ENCODE results near the gene APOH.
A peak's percentile ranks its signal among the peaks of the same experiment; 100 is the strongest.

APOH gene

DNA sequence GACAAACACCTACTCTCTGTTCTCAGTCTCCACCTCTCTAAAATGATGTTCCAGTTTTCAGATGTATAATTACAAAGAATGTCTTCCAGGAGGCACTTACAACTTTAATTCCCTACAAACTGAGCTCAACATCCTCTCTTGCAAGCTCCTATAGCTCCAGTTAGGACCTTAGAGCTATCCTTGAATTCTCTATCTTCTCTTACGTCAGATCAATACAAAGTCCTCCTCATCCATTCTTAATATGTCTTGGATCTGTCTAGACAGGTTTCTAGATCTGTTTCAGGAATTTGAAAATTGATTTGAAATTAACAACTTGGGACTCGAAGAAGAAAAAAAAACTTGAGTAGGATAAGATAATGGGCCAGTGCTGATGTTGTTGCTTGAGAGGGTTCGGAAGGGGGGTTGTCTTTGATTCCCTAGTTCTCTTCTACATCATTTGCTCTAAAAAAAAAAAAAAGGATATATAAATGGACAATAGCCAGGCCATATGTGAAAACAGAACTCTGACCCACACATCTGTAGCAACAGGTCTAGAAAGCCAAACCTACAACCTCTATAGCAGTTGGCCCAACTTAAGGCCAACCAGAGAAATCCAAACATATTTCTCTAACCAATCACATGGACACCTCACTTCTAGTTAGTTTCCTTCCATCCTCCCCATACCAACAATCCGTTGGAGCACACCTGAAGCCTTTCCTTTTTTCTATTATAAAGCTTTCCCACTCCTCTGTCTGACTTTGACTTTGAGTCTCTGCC is 746 bp upstream of the APOH start:
- no peak overlapping the region for H3K4me3 ChIP-seq
- DNase-seq (ENCODE audit: low read depth, low spot score) = no peak
- no peaks in the 10 kb centered on the region for H3K36me3 ChIP-seq (ENCODE audit: insufficient read depth, low read length)
- peak overlapping the region; percentile 70; the same call in 1 of the 2 replicates for H3K27ac ChIP-seq
- no peaks in the 10 kb centered on the region for H3K9me3 ChIP-seq (ENCODE audit: low read depth, low read length)
- TF ChIP-seq FOXP2 (optimal IDR thresholded peaks at IDR 0.05; ENCODE audit: control extremely low read depth, extremely low read length, insufficient read depth) = no peak
- no peak for TF ChIP-seq POLR2AphosphoS5 (IDR thresholded peaks at IDR 0.05; ENCODE audit: borderline replicate concordance, low read depth, low read length)
- TF ChIP-seq EZH2 (IDR thresholded peaks at IDR 0.05) = no peak
- no peak overlapping the region for H3K9ac ChIP-seq (ENCODE audit: insufficient read length)

- H3K27ac ChIP-seq = peak overlapping the region; percentile 27
- H3K36me3 ChIP-seq (ENCODE audit: insufficient read depth, low read length) = no peaks in the 10 kb centered on the region
- no peak overlapping the region for H3K4me3 ChIP-seq
- DNase-seq (ENCODE audit: low read depth, low spot score) = no peak
- TF ChIP-seq POLR2AphosphoS5 (IDR thresholded peaks at IDR 0.05; ENCODE audit: borderline replicate concordance, low read depth, low read length) (no peak), EZH2 (IDR thresholded peaks at IDR 0.05) (no peak), FOXP2 (optimal IDR thresholded peaks at IDR 0.05; ENCODE audit: control extremely low read depth, extremely low read length, insufficient read depth) (no peak)
- no peak overlapping the region for H3K9ac ChIP-seq (ENCODE audit: insufficient read length)
- no peaks in the 10 kb centered on the region for H3K9me3 ChIP-seq (ENCODE audit: low read depth, low read length)
Measured at GRCh38 chr17:66227212-66228045, 1.8 kb downstream of the APOH start.

DNA sequence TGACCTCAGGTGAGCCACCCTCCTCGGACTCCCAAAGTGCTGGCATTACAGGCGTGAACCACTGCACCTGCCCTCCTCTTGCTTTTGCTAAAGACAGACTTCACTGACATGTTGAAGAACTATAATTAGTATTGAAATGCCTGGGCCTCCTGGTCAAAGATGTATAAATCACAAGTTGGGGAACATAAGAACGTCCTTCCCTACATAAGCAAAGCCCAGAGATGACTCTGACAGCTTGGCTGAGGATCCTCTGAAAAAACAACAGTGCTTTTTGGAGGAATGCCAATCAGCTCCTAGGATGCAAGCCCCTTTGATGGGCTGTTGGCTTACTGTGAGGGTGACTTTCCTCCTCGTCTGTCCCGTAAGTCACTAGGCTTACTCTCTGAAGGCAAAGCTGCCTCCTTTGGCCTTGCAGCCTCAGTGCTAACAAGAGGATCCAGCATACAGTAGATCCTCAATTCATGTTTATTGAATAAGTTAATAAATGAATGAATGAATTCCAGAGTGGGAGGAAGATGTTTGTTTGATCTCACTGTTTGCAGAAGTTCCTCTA is 6.3 kb downstream of the APOH start:
- Histone ChIP-seq H3K27ac (peak overlapping the region; percentile 16; the same call in 1 of the 2 replicates), H3K4me3 (no peak overlapping the region), H3K9me3 (ENCODE audit: low read depth, low read length) (no peaks in the 10 kb centered on the region), H3K36me3 (ENCODE audit: insufficient read depth, low read length) (no peaks in the 10 kb centered on the region), H3K9ac (ENCODE audit: insufficient read length) (no peak overlapping the region)
- TF ChIP-seq EZH2 (IDR thresholded peaks at IDR 0.05) = no peak
- no peak for TF ChIP-seq FOXP2 (optimal IDR thresholded peaks at IDR 0.05; ENCODE audit: control extremely low read depth, extremely low read length, insufficient read depth)
- TF ChIP-seq POLR2AphosphoS5 (IDR thresholded peaks at IDR 0.05; ENCODE audit: borderline replicate concordance, low read depth, low read length) = no peak
- no peak for DNase-seq (ENCODE audit: low read depth, low spot score)

GRCh38 chr17:66221755-66222530 is 7.3 kb downstream of the APOH start:
- no peaks in the 10 kb centered on the region for H3K36me3 ChIP-seq (ENCODE audit: insufficient read depth, low read length)
- H3K4me3 ChIP-seq = peak overlapping the region; percentile 56
- DNase-seq (ENCODE audit: low read depth, low spot score) = no peak
- TF ChIP-seq FOXP2 (optimal IDR thresholded peaks at IDR 0.05; ENCODE audit: control extremely low read depth, extremely low read length, insufficient read depth) (no peak), EZH2 (IDR thresholded peaks at IDR 0.05) (no peak), POLR2AphosphoS5 (IDR thresholded peaks at IDR 0.05; ENCODE audit: borderline replicate concordance, low read depth, low read length) (no peak)
- peak overlapping the region; percentile 98 for H3K27ac ChIP-seq
- H3K9me3 ChIP-seq (ENCODE audit: low read depth, low read length) = no peaks in the 10 kb centered on the region
- peak overlapping the region; percentile 63 for H3K9ac ChIP-seq (ENCODE audit: insufficient read length)

DNA sequence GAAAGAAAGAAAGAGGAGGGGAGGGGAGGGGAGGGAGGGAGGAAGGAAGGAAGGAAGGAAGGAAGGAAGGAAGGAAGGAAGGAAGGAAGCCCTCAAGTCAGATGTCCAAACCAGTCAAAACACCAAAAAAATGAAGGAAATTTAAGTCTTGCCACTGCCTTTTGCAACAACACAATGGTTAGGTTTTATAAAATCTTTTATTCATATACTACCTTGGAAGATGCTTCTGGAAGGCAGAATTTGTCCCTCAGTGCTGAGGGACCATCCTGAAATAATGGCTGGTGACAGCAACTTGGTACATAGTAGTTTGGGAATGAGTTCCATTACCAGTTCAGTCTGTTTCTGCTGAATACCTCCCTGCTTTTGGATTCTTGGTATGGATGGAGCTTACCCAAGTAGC is 7.9 kb downstream of the APOH start:
- TF ChIP-seq POLR2AphosphoS5 (IDR thresholded peaks at IDR 0.05; ENCODE audit: borderline replicate concordance, low read depth, low read length) = peak; percentile 37; the same call in 1 of the 2 replicates
- TF ChIP-seq FOXP2 (optimal IDR thresholded peaks at IDR 0.05; ENCODE audit: control extremely low read depth, extremely low read length, insufficient read depth) = no peak
- H3K9me3 ChIP-seq (ENCODE audit: low read depth, low read length) = no peaks in the 10 kb centered on the region
- peak; percentile 76 for DNase-seq (ENCODE audit: low read depth, low spot score)
- H3K4me3 ChIP-seq = peak overlapping the region; percentile 56
- peak overlapping the region; percentile 63 for H3K9ac ChIP-seq (ENCODE audit: insufficient read length)
- H3K36me3 ChIP-seq (ENCODE audit: insufficient read depth, low read length) = no peaks in the 10 kb centered on the region
- H3K27ac ChIP-seq = peak overlapping the region; percentile 98

GRCh38 chr17:66220079-66220835 is 9.0 kb downstream of the APOH start:
- TF ChIP-seq FOXP2 (optimal IDR thresholded peaks at IDR 0.05; ENCODE audit: control extremely low read depth, extremely low read length, insufficient read depth) = no peak
- no peak for TF ChIP-seq EZH2 (IDR thresholded peaks at IDR 0.05)
- no peak for TF ChIP-seq POLR2AphosphoS5 (IDR thresholded peaks at IDR 0.05; ENCODE audit: borderline replicate concordance, low read depth, low read length)
- Histone ChIP-seq H3K27ac (peak overlapping the region; percentile 97), H3K36me3 (ENCODE audit: insufficient read depth, low read length) (no peaks in the 10 kb centered on the region), H3K9me3 (ENCODE audit: low read depth, low read length) (no peaks in the 10 kb centered on the region), H3K9ac (ENCODE audit: insufficient read length) (peak overlapping the region; percentile 37), H3K4me3 (0 out of 2 replicates have a peak overlapping the region, but pooled peaks have one; percentile 6)
- DNase-seq (ENCODE audit: low read depth, low spot score) = no peak

DNA sequence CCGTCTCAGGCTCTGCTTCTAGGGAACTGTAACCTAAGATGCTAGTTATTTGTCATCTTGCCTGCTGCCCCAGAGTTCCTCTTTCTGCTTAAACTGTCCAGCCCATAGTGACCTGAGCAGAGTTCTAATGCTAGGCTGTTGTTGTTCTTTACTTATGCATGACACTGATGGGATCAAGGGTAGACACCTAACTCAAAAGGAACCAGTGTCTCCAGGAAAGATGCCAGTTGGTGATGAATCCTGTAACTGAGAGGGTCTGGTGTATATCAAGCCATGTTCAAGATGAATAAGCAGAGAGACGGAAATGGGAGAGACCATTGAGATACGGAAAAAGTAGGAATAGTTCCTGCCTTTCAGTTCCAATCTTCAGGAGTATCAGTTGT is 13.7 kb downstream of the APOH start:
- Histone ChIP-seq H3K9ac (ENCODE audit: insufficient read length) (no peak overlapping the region), H3K36me3 (ENCODE audit: insufficient read depth, low read length) (no peaks in the 10 kb centered on the region), H3K4me3 (no peak overlapping the region), H3K9me3 (ENCODE audit: low read depth, low read length) (no peaks in the 10 kb centered on the region), H3K27ac (no peak overlapping the region)
- no peak for DNase-seq (ENCODE audit: low read depth, low spot score)
- TF ChIP-seq POLR2AphosphoS5 (IDR thresholded peaks at IDR 0.05; ENCODE audit: borderline replicate concordance, low read depth, low read length) (no peak), FOXP2 (optimal IDR thresholded peaks at IDR 0.05; ENCODE audit: control extremely low read depth, extremely low read length, insufficient read depth) (no peak), EZH2 (IDR thresholded peaks at IDR 0.05) (no peak)

Data from SK-N-MC (cell line).